H9 (cell line): ENCODE measurements around the gene CCDC141. TPM values are rescaled to one million over a fixed set of nuclear protein-coding genes. Genes with fewer than 3 reads are reported as not detected.
"Not testable (repeated sequence)": the region's sequence is repeated elsewhere in the genome, so short reads cannot be mapped to it uniquely, and the experiment has no call there.

Experiments
- DNase-seq: peaks from one replicate; pipeline ENCODE4 v3.0.0-alpha.2; 2017
- H2AFZ ChIP-seq: one replicate; pipeline ENCODE4 v1.6.1; 2013; ENCODE audit warnings: mild to moderate bottlenecking, low read length, control low read depth, moderate library complexity
- H2AK5ac ChIP-seq: 2 replicates; pipeline ENCODE4 v1.6.1; 2013; ENCODE audit warnings: low read length, control low read depth, mixed read lengths; ENCODE audit not compliant: insufficient read length
- H2BK120ac ChIP-seq: one replicate; pipeline ENCODE4 v1.6.1; 2013; ENCODE audit warnings: low read depth, mild to moderate bottlenecking, low read length, control low read depth, inconsistent platforms; ENCODE audit not compliant: poor library complexity, severe bottlenecking
- H2BK12ac ChIP-seq: 2 replicates; pipeline ENCODE4 v1.6.1; 2013; ENCODE audit warnings: low read length, control low read depth, mixed read lengths, low read depth; ENCODE audit not compliant: insufficient read length
- H2BK15ac ChIP-seq: 2 replicates; pipeline ENCODE4 v1.6.1; 2013; ENCODE audit warnings: low read depth, low read length, control low read depth
- H2BK20ac ChIP-seq: one replicate; pipeline ENCODE4 v1.6.1; 2013; ENCODE audit warnings: low read depth, mild to moderate bottlenecking, low read length, control low read depth, inconsistent platforms; ENCODE audit not compliant: poor library complexity, severe bottlenecking
- H2BK5ac ChIP-seq: 2 replicates; pipeline ENCODE4 v1.6.1; 2013; ENCODE audit warnings: low read length, control low read depth, mixed read lengths; ENCODE audit not compliant: insufficient read length
- H3K14ac ChIP-seq: 2 replicates; pipeline ENCODE4 v1.6.1; 2013; ENCODE audit warnings: low read length, control low read depth; ENCODE audit not compliant: insufficient read depth
- H3K18ac ChIP-seq: 2 replicates; pipeline ENCODE4 v1.6.1; 2013; ENCODE audit warnings: low read depth, mild to moderate bottlenecking, mixed read lengths, low read length, control low read depth; ENCODE audit not compliant: insufficient read length
- H3K23ac ChIP-seq: 2 replicates; pipeline ENCODE4 v1.6.1; 2013; ENCODE audit warnings: low read length, control low read depth, mixed read lengths, low read depth; ENCODE audit not compliant: insufficient read length
- H3K23me2 ChIP-seq: 2 replicates; pipeline ENCODE4 v1.6.1; 2013; ENCODE audit warnings: low read depth, mild to moderate bottlenecking, mixed read lengths, low read length, control low read depth; ENCODE audit not compliant: insufficient read length, poor library complexity, severe bottlenecking
- H3K27ac ChIP-seq: 2 replicates; pipeline ENCODE4 v1.5.1; 2013; ENCODE audit warnings: low read length, control low read depth, mixed read lengths, low read depth; ENCODE audit not compliant: insufficient read length
- H3K27me3 ChIP-seq: 2 replicates; pipeline ENCODE4 v1.6.1; 2013; ENCODE audit warnings: low read length, control low read depth, inconsistent platforms; ENCODE audit not compliant: insufficient read depth
- H3K4ac ChIP-seq: 2 replicates; pipeline ENCODE4 v1.6.1; 2013; ENCODE audit warnings: low read depth, mild to moderate bottlenecking, control low read depth, inconsistent platforms, low read length, moderate library complexity
- H3K4me1 ChIP-seq: 2 replicates; pipeline ENCODE4 v1.6.1; 2013; ENCODE audit warnings: low read length, control low read depth, inconsistent platforms; ENCODE audit not compliant: insufficient read depth
- H3K4me2 ChIP-seq: 2 replicates; pipeline ENCODE4 v1.6.1; 2013; ENCODE audit warnings: low read length, control low read depth, mixed read lengths; ENCODE audit not compliant: insufficient read length, insufficient read depth
- H3K56ac ChIP-seq: 2 replicates; pipeline ENCODE4 v1.6.1; 2013; ENCODE audit warnings: low read depth, mild to moderate bottlenecking, mixed read lengths, low read length, control low read depth; ENCODE audit not compliant: insufficient read length
- H3K79me1 ChIP-seq: 2 replicates; pipeline ENCODE4 v1.6.1; 2013; ENCODE audit warnings: low read depth, mild to moderate bottlenecking, moderate library complexity, low read length, control low read depth, inconsistent platforms; ENCODE audit not compliant: insufficient read depth, poor library complexity, severe bottlenecking
- H3K79me2 ChIP-seq: 2 replicates; pipeline ENCODE4 v1.6.1; 2013; ENCODE audit warnings: low read length, control low read depth, inconsistent platforms; ENCODE audit not compliant: insufficient read depth
- H3K9ac ChIP-seq: 2 replicates; pipeline ENCODE4 v1.6.1; 2013; ENCODE audit warnings: low read length, control low read depth, mixed read lengths; ENCODE audit not compliant: insufficient read length; ENCODE audit errors: extremely low read depth
- H3K9me3 ChIP-seq: one replicate; pipeline ENCODE4 v1.6.1; 2013; ENCODE audit warnings: low read depth, low read length, inconsistent platforms; ENCODE audit not compliant: control insufficient read depth
- H3T11ph ChIP-seq: one replicate; pipeline ENCODE4 v1.6.1; 2013; ENCODE audit warnings: mild to moderate bottlenecking, low read length, control low read depth, inconsistent platforms
- H4K20me1 ChIP-seq: one replicate; pipeline ENCODE4 v1.6.1; 2013; ENCODE audit not compliant: control insufficient read depth, insufficient read length, insufficient read depth
- H4K5ac ChIP-seq: 2 replicates; pipeline ENCODE4 v1.6.1; 2013; ENCODE audit warnings: low read depth, mild to moderate bottlenecking, mixed read lengths, low read length, control low read depth; ENCODE audit not compliant: insufficient read length
- H4K8ac ChIP-seq: replicated peaks from 2 replicates; pipeline ENCODE4 v1.6.1; 2013; ENCODE audit warnings: low read length, control low read depth, mixed read lengths, low read depth; ENCODE audit not compliant: insufficient read length
- H4K91ac ChIP-seq: 2 replicates; pipeline ENCODE4 v1.6.1; 2013; ENCODE audit warnings: low read depth, mild to moderate bottlenecking, moderate library complexity, mixed read lengths, low read length, control low read depth; ENCODE audit not compliant: insufficient read length
- H3K27ac Mint-ChIP-seq, 3 experiments: 2 replicates in 2 of 3; 3 replicates in 1 of 3; pipeline ENCODE4 v1.8.0; 2020 to 2021; ENCODE audit warnings: mixed read lengths in 3 of 3, mild to moderate bottlenecking in 1 of 3, moderate library complexity in 1 of 3
- H3K27me3 Mint-ChIP-seq: 2 replicates; pipeline ENCODE4 v1.8.0; 2021; ENCODE audit warnings: low read depth, mild to moderate bottlenecking, moderate library complexity, mixed read lengths
- H3K36me3 Mint-ChIP-seq, 3 experiments: 2 replicates in 2 of 3; 3 replicates in 1 of 3; pipeline ENCODE4 v1.8.0; 2020 to 2021; ENCODE audit warnings: low read depth in 3 of 3, mixed read lengths in 3 of 3; ENCODE audit not compliant: insufficient read depth in 1 of 3
- H3K4me1 Mint-ChIP-seq, 2 experiments: 2 replicates each; pipeline ENCODE4 v1.8.0; 2020; ENCODE audit warnings: mixed read lengths in 2 of 2
- H3K4me3 Mint-ChIP-seq, 2 experiments: 2 replicates in 1 of 2; 3 replicates in 1 of 2; pipeline ENCODE4 v1.8.0; 2020 to 2021; ENCODE audit warnings: mild to moderate bottlenecking in 2 of 2, mixed read lengths in 2 of 2, moderate library complexity in 1 of 2
- H3K9me3 Mint-ChIP-seq, 2 experiments: 2 replicates in 1 of 2; 3 replicates in 1 of 2; pipeline ENCODE4 v1.8.0; 2020; ENCODE audit warnings: mild to moderate bottlenecking in 2 of 2, mixed read lengths in 2 of 2, moderate library complexity in 1 of 2
- WGBS: extraction: QIAGEN DNeasy Blood & Tissue Kit; methylation state at CpG from one replicate; pipeline ENCODE4 v1.1.7; 2013; ENCODE audit warnings: missing lambda C conversion rate, low lambda C conversion rate, mixed read lengths; ENCODE audit not compliant: insufficient read length; ENCODE audit errors: extremely low coverage; 5-methylcytosine and 5-hydroxymethylcytosine counted together
- total RNA-seq: library from RNA; stranded (reverse); gene quantifications from 2 replicates; pipeline ENCODE4 v1.2.1, GENCODE V29; 2021
- TF ChIP-seq, protein P1 (sequence below): fragments of 200-600 bp; sonication (generic); conservative IDR thresholded peaks from 3 replicates; pipeline ENCODE4 v1.8.0; 2021; ENCODE audit warnings: antibody characterized with exemption, mild to moderate bottlenecking

Gene CCDC141
- total RNA-seq, 1 experiment from 2014 or later, result 1.0 TPM

DNA sequence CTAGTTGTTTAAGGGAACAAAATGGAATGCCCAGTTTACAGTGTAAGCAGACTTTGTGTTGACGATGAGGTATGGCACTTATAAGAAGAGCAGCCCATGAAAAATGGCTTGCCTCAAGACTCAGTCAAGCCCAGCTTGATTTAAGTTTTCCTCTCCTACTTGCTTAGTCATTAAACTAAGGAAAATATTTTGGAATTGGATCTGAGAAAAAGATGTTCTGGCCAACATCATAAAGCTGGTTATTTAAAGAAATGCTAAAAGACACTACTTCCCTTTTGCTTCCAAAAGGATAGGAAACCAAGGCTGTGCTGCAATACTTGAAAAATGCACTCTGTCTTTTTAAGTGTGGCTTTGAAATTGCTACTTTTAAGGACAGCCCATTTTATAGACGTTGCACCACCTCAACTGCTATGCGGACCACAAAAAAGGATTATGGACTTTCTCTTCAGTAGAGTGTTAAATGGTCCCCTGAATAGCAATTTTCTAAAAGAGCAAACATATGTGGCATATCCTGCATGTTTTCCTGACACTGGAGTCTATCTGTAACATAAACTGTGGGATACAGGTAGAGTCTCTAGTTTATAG is 32.1 kb downstream of the CCDC141 start:
- no peak overlapping the region for H3K4me2 ChIP-seq
- Mint-ChIP-seq H3K27me3 (no peaks in the 10 kb centered on the region), H3K4me1 (no peaks in the 10 kb centered on the region), H3K4me3 (no peak overlapping the region), H3K9me3 (peaks cover 12 to 14% of the 10 kb centered on the region in 2 experiments; a peak in 4 of 5 replicates), H3K36me3 (peaks cover 0 to 16% (median 8%) of the 10 kb centered on the region in 3 experiments; a peak in 3 of 7 replicates), H3K27ac (no peak overlapping the region)
- no peak overlapping the region for H4K8ac ChIP-seq
- H3K27me3 ChIP-seq, result no peaks in the 10 kb centered on the region
- DNase-seq, result no peak
- H3K14ac ChIP-seq, result no peak overlapping the region
- no peak overlapping the region for H3K56ac ChIP-seq
- no peak overlapping the region for H4K91ac ChIP-seq
- H2BK12ac ChIP-seq, result no peak overlapping the region
- H2BK120ac ChIP-seq, result no peak overlapping the region
- H4K5ac ChIP-seq, result no peak overlapping the region
- no peaks in the 10 kb centered on the region for H3K79me1 ChIP-seq
- H2BK5ac ChIP-seq, result no peak overlapping the region
- no peak overlapping the region for H3K18ac ChIP-seq
- no peak overlapping the region for H2AK5ac ChIP-seq
- WGBS, result no CpG with 5 or more reads among the region's 3 CpGs
- H3K9me3 ChIP-seq, result no peaks in the 10 kb centered on the region
- no peak overlapping the region for H2BK20ac ChIP-seq
- no peaks in the 10 kb centered on the region for H3K4me1 ChIP-seq
- no peak overlapping the region for H2BK15ac ChIP-seq
- no peak overlapping the region for H3K9ac ChIP-seq
- H4K20me1 ChIP-seq, result no peaks in the 10 kb centered on the region
- no peak overlapping the region for H2AFZ ChIP-seq
- TF ChIP-seq, protein P1, sequence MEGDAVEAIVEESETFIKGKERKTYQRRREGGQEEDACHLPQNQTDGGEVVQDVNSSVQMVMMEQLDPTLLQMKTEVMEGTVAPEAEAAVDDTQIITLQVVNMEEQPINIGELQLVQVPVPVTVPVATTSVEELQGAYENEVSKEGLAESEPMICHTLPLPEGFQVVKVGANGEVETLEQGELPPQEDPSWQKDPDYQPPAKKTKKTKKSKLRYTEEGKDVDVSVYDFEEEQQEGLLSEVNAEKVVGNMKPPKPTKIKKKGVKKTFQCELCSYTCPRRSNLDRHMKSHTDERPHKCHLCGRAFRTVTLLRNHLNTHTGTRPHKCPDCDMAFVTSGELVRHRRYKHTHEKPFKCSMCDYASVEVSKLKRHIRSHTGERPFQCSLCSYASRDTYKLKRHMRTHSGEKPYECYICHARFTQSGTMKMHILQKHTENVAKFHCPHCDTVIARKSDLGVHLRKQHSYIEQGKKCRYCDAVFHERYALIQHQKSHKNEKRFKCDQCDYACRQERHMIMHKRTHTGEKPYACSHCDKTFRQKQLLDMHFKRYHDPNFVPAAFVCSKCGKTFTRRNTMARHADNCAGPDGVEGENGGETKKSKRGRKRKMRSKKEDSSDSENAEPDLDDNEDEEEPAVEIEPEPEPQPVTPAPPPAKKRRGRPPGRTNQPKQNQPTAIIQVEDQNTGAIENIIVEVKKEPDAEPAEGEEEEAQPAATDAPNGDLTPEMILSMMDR, result no peak
- no peak overlapping the region for H3K4ac ChIP-seq
- H3K23me2 ChIP-seq, result no peaks in the 10 kb centered on the region
- no peak overlapping the region for H3T11ph ChIP-seq
- no peak overlapping the region for H3K27ac ChIP-seq
- H3K79me2 ChIP-seq, result no peaks in the 10 kb centered on the region
- H3K23ac ChIP-seq, result no peak overlapping the region

DNA sequence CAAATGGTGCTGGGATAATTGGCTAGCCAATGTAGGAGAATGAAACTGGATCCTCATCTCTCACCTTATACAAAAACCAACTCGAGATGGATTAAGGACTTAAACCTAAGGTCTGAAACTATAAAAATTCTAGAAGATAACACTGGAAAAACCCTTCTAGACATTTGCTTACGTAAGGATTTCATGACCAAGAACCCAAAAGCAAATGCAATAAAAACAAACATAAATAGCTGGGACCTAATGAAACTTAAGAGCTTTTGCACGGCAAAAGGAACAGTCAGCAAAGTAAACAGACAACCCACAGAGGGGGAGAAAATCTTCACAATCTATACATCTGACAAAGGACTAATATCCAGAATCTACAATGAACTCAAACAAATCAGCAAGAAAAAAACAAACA is 35.7 kb downstream of the CCDC141 start:
- not testable (repeated sequence) for H3K9me3 ChIP-seq, DNase-seq, H3K4me1 Mint-ChIP-seq, H3K14ac ChIP-seq, H3K27me3 Mint-ChIP-seq, H3K27ac Mint-ChIP-seq, H3K79me2 ChIP-seq, H2BK120ac ChIP-seq, H3K4me2 ChIP-seq, H3K9ac ChIP-seq, H4K5ac ChIP-seq, H2BK15ac ChIP-seq, H3K18ac ChIP-seq, H2AK5ac ChIP-seq, H2AFZ ChIP-seq, H4K8ac ChIP-seq, H4K20me1 ChIP-seq, H3K79me1 ChIP-seq, H3K4ac ChIP-seq, H2BK5ac ChIP-seq, H2BK20ac ChIP-seq, H3K4me3 Mint-ChIP-seq, H3K4me1 ChIP-seq, H3K23me2 ChIP-seq, H3T11ph ChIP-seq, H3K23ac ChIP-seq, H3K56ac ChIP-seq, H2BK12ac ChIP-seq, H3K27me3 ChIP-seq, H3K27ac ChIP-seq, H4K91ac ChIP-seq
- no CpG with 5 or more reads among the region's 3 CpGs for WGBS
- peaks cover 17 to 24% of the 10 kb centered on the region in 2 experiments for H3K9me3 Mint-ChIP-seq
- H3K36me3 Mint-ChIP-seq, result peaks cover 0 to 21% (median 8%) of the 10 kb centered on the region in 3 experiments; a peak in 5 of 7 replicates
